ENCODE results near the gene CFAP74. TPM values are rescaled to one million over a fixed set of nuclear protein-coding genes. Genes with fewer than 3 reads are reported as not detected.

CFAP74 gene
- total RNA-seq, 1 donor from 2014 or later = not detected

GRCh38 chr1:1941211-1941841 lies 62.3 kb downstream of the CFAP74 start:
- intact Hi-C loops (cut with micrococcal nuclease) = no loop called here
- TF ChIP-seq CTCF (IDR thresholded peaks at IDR 0.05) = no peak
- no peaks in the 10 kb centered on the region for H3K36me3 Mint-ChIP-seq (ENCODE audit: low read depth)
- CTCF ChIA-PET = interaction anchor here (1.8 kb wide), 1 partner anchor 103 kb away, joined by 7 read pairs; no protein-coding TSS in a partner anchor
- no peak overlapping the region for H3K4me3 Mint-ChIP-seq
- H3K9me3 Mint-ChIP-seq = no peaks in the 10 kb centered on the region
- no peak overlapping the region for H3K27ac Mint-ChIP-seq
- DNase-seq (no peak), ATAC-seq (ENCODE audit: low read depth) (no peak)
- no peaks in the 10 kb centered on the region for H3K27me3 Mint-ChIP-seq
- POLR2A ChIA-PET = no interaction called here
- H3K4me1 Mint-ChIP-seq = peaks cover 6% of the 10 kb centered on the region

- H3K9me3 Mint-ChIP-seq = no peaks in the 10 kb centered on the region
- CTCF ChIA-PET = no interaction called here
- H3K4me3 Mint-ChIP-seq = no peak overlapping the region
- DNase-seq (no peak), ATAC-seq (ENCODE audit: low read depth) (no peak)
- no peaks in the 10 kb centered on the region for H3K36me3 Mint-ChIP-seq (ENCODE audit: low read depth)
- no peak overlapping the region for H3K27ac Mint-ChIP-seq
- no peaks in the 10 kb centered on the region for H3K27me3 Mint-ChIP-seq
- H3K4me1 Mint-ChIP-seq = peaks cover 6% of the 10 kb centered on the region
- POLR2A ChIA-PET = no interaction called here
- no peak for TF ChIP-seq CTCF (IDR thresholded peaks at IDR 0.05)
- intact Hi-C loops (cut with micrococcal nuclease) = no loop called here
Measured at GRCh38 chr1:1940123-1940425, 63.5 kb downstream of the CFAP74 start.

GRCh38 chr1:1939296-1940122 lies 64.1 kb downstream of the CFAP74 start:
- Mint-ChIP-seq H3K27ac (no peak overlapping the region), H3K4me3 (no peak overlapping the region), H3K27me3 (no peaks in the 10 kb centered on the region), H3K9me3 (no peaks in the 10 kb centered on the region), H3K4me1 (peaks cover 6% of the 10 kb centered on the region), H3K36me3 (ENCODE audit: low read depth) (no peaks in the 10 kb centered on the region)
- DNase-seq = no peak
- ChIA-PET POLR2A (no interaction called here), CTCF (no interaction called here)
- ATAC-seq (ENCODE audit: low read depth) = no peak
- intact Hi-C loops (cut with micrococcal nuclease) = no loop called here
- no peak for TF ChIP-seq CTCF (IDR thresholded peaks at IDR 0.05)

GRCh38 chr1:1938613-1939295 lies 64.8 kb downstream of the CFAP74 start:
- POLR2A ChIA-PET = no interaction called here
- TF ChIP-seq CTCF (IDR thresholded peaks at IDR 0.05) = no peak
- H3K36me3 Mint-ChIP-seq (ENCODE audit: low read depth) = no peaks in the 10 kb centered on the region

GRCh38 chr1:1938276-1938573 lies 65.4 kb downstream of the CFAP74 start:
- ChIA-PET POLR2A (no interaction called here), CTCF (no interaction called here)
- Mint-ChIP-seq H3K36me3 (ENCODE audit: low read depth) (no peaks in the 10 kb centered on the region), H3K4me3 (no peak overlapping the region), H3K4me1 (no peaks in the 10 kb centered on the region), H3K9me3 (no peaks in the 10 kb centered on the region), H3K27me3 (no peaks in the 10 kb centered on the region), H3K27ac (no peak overlapping the region)
- no peak for TF ChIP-seq CTCF (IDR thresholded peaks at IDR 0.05)
- ATAC-seq (ENCODE audit: low read depth) = no peak
- intact Hi-C loops (cut with micrococcal nuclease) = no loop called here
- DNase-seq = no peak

More at GRCh38 chr1:1938613-1939295, 64.8 kb downstream of the CFAP74 start:
- Mint-ChIP-seq H3K4me3 (no peak overlapping the region), H3K4me1 (peaks cover 2% of the 10 kb centered on the region), H3K9me3 (no peaks in the 10 kb centered on the region), H3K27me3 (no peaks in the 10 kb centered on the region), H3K27ac (no peak overlapping the region)
- no peak for DNase-seq
- no peak for ATAC-seq (ENCODE audit: low read depth)
- intact Hi-C loops (cut with micrococcal nuclease) = no loop called here
- CTCF ChIA-PET = no interaction called here

Data from activated B cell treated with CpG ODN at 0.5 μM for 24 hours (primary cell).